GM19438 (cell line): ENCODE measurements around the gene KCTD1.

Experiments
- ATAC-seq: cut with Tn5 transposase; IDR thresholded peaks from one replicate; pipeline ENCODE4 v1.9.1; 2021; ENCODE audit warnings: low read depth; ENCODE audit not compliant: unreplicated experiment

Gene KCTD1

GRCh38 chr18:26488417-26489009 is 59.8 kb downstream of the KCTD1 start:
- no peak for ATAC-seq

DNA sequence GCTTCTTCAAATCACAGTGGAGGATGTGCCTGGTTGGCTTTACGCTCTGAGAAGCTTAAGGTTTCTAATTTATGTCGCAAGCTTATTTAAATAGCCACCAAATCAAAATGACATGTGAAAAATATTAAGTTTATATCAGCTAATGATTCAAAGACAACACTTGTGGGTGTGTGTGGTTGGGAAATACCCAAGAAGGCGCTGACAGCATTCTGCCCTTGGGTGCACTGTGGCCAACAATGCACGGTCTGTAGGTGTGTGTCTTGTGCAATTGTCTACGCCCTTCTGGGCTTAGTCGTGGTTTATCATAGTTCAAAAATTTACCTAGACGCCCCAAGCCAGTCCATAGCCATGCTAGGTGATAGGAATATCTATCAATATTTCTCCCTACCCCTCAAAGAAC is 60.9 kb downstream of the KCTD1 start:
- no peak for ATAC-seq

DNA sequence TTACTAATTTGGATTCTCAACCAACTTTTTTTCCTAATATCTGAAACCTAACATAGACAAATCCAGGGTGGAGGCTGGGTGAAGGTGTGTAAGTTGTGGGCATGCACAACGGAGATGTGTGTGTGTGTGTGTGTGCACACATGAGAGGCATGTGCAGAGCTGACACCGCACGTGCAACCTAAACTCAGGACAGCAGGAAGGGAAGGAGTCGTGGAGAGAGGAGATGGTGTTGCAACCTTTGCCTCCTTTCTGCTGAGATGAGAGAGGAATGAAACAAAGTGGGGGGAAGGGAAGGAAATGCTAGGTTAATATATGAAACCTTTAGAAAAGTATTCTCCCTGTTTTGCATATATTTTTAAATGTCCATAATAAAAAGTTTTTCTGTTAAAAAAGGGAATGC is 64.7 kb downstream of the KCTD1 start:
- no peak for ATAC-seq

- ATAC-seq = no peak
Measured at GRCh38 chr18:26482569-26482968, 65.8 kb downstream of the KCTD1 start.

GRCh38 chr18:26480897-26481795 is 67.2 kb downstream of the KCTD1 start:
- no peak for ATAC-seq

DNA sequence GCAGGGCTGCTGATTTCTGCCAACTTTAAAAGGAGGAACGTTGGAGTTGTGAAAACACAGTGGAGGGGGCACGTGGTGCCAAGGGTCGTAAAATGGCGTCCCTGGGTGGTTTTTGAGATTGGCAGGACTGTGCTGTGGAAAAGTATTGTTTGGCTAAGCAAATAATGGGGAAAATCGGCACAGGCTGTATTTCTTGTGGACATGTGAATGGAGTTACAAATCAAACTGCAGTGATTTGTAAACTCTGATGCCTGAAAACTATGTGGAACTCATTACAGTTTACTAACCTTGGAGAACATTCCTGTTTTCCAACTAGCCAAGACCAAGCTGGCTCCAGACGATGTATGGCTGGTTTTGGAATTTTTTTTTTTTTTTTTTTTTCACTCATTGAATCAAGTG is 68.7 kb downstream of the KCTD1 start:
- no peak for ATAC-seq

- no peak for ATAC-seq
Measured at GRCh38 chr18:26479065-26479680, 69.2 kb downstream of the KCTD1 start.

DNA sequence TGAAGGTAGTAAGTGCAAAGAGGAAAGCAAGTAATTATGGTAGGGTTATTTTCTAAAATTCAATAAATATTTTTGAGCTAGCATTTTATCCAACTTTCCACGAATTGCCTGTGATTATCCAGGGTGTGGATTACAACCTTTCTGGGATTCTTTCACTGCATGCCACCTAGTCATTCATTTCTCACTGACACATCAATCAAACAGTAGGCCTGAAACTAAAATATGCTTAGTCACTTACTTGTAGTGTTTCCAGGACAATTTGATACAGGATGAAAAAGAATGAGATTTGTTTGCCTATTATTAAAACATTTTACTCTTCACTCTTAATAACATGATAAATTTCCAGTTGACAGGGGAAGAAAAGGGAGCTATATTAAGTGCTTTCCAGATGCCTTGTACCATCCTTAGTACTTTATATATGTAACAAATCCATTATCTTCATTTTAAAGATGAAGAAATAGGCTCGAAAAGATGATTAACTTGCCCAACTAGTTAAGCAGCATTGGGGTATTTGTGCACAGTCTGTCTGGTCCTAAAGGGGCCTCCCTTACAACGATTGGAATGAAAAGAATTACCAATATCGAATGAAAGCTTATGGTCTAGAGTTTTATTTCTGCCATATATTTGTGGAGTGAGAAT is 70.4 kb downstream of the KCTD1 start:
- ATAC-seq = no peak

GRCh38 chr18:26476697-26477096 is 71.7 kb downstream of the KCTD1 start:
- ATAC-seq = no peak

DNA sequence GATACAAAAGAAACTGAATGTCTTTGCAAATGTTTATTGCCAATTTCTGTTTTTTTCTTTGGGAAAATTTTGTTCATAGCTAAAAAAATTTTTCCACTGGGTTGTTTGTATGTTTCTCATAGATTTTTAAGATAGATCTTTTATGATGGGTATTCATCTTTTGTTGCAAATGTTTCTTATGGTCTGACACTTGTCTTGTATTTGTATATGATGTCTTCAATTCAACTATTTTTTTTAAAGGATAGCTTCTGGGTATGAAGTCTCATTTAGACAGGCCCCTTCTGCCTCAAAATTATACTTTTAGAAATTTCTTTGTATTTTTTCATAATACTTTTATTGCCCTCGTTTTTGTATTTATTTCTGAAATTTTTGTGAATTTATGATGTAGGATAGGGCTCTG is 73.8 kb downstream of the KCTD1 start:
- no peak for ATAC-seq

DNA sequence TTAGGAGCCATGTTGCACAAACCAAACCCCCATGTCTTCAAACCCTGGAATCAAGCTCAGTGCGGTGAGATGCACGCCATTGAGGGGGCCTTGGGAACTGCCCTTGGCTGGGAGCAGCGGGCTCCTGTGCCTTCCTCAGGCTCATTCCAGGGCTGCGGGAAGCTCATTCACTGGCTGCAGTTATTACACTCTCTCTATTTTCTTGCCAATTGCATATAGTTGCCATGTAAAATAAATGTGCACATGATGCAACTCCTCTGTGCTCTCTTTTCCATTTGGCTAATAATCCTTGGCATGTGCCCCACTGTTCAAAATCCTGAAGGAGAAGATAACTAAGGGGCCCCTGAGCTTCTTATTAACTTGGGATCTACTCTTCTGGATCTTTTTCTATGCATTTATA is 74.7 kb downstream of the KCTD1 start:
- no peak for ATAC-seq

- ATAC-seq = no peak
Measured at GRCh38 chr18:26471826-26472225, 76.5 kb downstream of the KCTD1 start.

- ATAC-seq = no peak
Measured at GRCh38 chr18:26471027-26471426, 77.3 kb downstream of the KCTD1 start.

GRCh38 chr18:26470011-26470637 is 78.2 kb downstream of the KCTD1 start:
- ATAC-seq = peak; percentile 75

- peak; percentile 71 for ATAC-seq
Measured at GRCh38 chr18:26468931-26469340, 79.4 kb downstream of the KCTD1 start.

- no peak for ATAC-seq
Measured at GRCh38 chr18:26466026-26466425, 82.3 kb downstream of the KCTD1 start.

DNA sequence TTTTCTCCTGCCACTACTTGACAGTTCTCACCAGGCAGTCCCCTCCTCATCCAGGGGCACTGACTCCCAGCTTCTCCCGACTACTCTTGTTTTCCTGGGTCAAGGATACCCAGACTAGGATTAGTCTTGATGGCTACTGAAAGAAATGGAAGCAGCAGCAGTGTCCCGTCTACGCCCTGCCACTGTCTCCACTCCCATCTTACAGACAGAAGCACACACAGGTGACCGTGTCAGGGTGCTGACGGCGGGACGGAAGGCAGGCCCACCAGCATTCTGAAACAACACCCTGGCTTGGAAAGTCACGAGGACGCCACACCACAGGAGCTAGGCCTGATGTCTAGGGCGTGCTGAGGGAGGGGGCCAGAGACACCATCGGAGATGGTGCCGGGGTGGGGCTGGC is 82.9 kb downstream of the KCTD1 start:
- ATAC-seq = no peak

DNA sequence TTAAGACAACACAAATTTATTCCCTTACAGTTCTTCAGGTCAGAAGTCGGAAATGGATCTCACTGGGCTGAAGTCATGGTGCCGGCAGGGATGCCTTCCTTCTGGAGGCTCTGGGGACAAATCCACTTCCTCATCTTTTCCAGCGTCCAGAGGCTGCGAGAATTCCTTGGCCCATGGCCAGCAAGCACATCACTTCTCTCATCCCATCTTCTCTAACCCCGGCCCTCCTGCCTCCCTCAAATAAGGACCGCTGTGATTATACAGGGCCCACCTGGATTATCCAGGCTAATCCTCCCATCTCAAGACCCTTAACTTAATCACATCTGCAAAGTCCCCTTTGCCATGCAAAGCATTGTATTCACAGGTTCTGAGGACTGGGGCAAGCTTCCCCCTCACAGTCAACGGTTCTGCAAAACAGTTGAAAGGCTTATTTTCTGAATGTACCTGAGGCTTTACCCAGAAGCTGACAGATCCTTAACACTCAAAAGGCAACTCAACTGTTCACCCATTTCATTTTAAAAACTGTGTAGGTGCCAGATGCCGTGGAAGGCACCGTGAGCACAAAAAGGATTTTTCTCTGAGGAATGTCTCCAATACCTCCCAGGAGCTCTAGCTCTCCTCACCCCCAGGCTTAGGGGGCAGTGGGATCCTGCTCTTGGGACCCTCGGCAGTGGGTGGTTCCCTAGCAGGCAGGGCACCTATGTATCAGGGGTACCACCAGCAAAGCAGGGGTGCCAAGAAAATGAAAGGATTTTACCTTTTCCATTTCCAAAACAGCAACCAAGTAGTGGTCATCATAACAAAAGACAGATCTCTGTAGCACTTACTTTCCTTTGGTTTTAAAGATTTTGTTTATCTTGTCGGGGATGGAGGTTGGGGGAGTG is 84.0 kb downstream of the KCTD1 start:
- ATAC-seq = no peak

- no peak for ATAC-seq
Measured at GRCh38 chr18:26462355-26462754, 86.0 kb downstream of the KCTD1 start.

DNA sequence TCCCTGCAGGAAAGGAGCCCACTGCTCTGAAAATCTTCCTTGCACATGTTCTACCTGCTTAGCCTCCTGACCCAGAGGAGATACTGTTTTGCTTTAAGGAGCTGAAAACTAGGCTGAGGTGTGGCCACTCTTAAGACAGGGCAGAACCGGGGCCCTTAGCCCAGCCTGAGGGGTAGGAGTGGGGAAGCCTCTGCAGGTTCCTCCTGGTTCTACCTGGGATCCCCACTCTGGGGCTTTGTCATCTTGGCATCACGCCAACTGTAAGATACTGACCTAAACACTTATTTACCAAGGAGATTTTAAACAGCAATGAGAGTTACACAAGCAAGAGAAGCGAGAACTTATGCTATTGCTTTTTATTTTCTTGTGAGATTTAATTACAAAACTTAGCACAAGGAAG is 86.9 kb downstream of the KCTD1 start:
- no peak for ATAC-seq
